HG03575 (cell line): Measurements from ENCODE around the gene SAMD4A.

Source experiments
- ATAC-seq: cut with Tn5 transposase; IDR thresholded peaks from one replicate; pipeline ENCODE4 v1.9.1; 2021; ENCODE audit not compliant: unreplicated experiment, insufficient number of reproducible peaks, low FRiP score; ENCODE audit errors: extremely low read depth

SAMD4A gene

DNA sequence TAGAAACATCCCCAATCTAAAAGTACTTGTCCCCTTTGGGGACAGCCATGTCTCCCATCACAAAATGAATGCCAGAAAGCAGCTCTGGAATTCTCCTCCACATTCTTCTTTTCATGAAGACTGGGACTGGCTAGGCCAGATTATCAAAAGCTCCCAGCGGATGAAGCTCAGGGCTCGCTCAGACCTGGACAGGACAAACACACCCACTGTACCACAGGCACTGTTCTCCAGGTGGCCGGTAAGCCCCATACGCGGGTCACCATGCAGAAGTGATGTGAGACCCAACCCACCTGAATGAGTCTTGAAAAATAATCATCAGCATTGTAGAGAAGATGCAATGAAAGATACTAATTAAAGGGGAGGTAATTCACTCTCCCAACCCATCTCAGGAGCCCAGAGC lies 250.6 kb downstream of the SAMD4A start:
- no peak for ATAC-seq

GRCh38 chr14:54818201-54819133 lies 251.5 kb downstream of the SAMD4A start:
- ATAC-seq, result no peak

- ATAC-seq, result no peak
Measured at GRCh38 chr14:54822685-54823084, 255.8 kb downstream of the SAMD4A start.

GRCh38 chr14:54823757-54824549 lies 257.0 kb downstream of the SAMD4A start:
- no peak for ATAC-seq

DNA sequence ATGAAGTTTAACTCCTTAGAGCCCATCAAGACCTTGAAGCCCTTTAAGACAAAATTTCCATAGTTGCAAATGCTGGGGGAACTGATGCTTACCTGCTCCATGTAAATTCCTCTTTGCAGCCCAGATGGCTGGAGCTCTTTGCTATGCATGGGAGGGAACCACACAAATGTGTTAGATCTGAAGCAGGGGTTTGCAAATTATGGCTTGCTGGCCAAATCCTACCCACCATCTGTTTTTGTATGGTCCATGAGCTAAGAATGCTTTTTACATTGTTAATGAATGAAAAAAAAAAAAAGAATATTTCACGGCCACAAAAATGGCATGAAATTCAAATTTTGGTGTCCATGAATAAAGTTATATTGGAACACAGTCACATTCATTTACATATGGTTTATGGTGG lies 261.1 kb downstream of the SAMD4A start:
- ATAC-seq, result no peak

- no peak for ATAC-seq
Measured at GRCh38 chr14:54829486-54830224, 262.7 kb downstream of the SAMD4A start.

DNA sequence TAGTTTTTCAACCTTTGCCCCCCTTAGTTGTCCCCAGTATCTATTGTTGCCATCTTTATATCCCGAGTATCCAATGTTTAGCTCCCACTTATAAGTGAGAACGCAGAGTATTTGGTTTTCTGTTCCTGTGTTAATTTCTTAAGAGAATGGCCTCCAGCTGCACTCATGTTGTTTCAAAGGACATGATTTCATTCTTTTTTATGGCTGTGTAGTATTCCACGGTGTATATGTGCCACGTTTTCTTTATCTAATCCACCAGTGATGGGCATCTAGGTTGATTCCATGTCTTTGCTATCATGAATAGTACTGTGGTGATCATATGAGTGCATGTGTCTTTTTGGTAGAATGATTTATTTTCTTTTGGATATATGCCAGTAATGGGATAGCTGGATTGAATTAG lies 263.7 kb downstream of the SAMD4A start:
- ATAC-seq, result no peak

- no peak for ATAC-seq
Measured at GRCh38 chr14:54834081-54834480, 267.2 kb downstream of the SAMD4A start.

DNA sequence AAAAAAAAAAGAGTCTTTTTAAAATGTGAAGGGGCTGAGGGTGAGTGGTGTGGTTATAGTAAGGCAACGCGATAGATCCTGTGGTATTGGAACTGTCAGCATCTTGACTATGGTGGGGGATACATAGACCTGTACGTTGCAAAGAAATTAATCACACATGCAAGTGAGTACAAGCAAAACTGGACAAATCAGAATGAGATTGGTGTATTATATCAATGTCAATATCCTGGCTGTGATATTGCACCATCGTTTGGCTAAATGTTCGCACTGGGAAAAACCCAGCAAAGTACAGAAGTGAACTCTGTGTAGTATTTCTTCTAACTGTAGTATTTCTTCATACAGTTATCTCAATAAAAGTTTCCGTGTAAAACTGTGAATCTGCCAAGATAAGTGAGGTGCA lies 267.8 kb downstream of the SAMD4A start:
- ATAC-seq, result no peak

GRCh38 chr14:54836231-54836630 lies 269.3 kb downstream of the SAMD4A start:
- ATAC-seq, result no peak

DNA sequence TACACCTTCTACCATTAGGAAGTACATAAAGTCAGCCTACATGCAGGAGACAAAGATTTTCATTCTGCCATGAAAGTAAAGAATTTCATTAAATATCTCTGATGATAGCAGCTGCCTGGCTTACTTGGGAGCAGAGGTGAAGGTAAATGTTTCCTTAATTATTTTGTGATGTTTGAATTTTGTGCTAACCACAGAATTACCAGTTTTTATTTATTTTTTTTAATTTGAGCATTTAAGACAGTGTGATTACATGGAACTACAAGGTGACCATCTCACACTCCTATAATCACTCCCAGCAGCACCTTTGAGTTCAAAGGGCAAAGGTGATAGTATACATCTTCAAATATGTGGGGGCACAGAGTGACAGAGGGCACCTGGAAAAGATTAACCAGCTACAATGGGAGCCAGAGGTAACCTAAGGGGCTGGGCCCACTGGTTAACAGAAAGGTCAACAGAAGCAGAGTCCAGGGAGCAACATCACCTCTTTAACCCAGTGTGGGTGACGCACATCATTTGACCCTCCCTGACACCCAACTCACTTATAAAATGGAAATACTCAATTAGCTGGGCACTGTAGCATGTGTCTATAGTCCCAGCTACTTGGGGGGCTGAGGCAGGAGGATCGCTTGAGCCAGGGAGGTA lies 270.7 kb downstream of the SAMD4A start:
- no peak for ATAC-seq

GRCh38 chr14:54838931-54839512 lies 272.1 kb downstream of the SAMD4A start:
- ATAC-seq, result no peak

DNA sequence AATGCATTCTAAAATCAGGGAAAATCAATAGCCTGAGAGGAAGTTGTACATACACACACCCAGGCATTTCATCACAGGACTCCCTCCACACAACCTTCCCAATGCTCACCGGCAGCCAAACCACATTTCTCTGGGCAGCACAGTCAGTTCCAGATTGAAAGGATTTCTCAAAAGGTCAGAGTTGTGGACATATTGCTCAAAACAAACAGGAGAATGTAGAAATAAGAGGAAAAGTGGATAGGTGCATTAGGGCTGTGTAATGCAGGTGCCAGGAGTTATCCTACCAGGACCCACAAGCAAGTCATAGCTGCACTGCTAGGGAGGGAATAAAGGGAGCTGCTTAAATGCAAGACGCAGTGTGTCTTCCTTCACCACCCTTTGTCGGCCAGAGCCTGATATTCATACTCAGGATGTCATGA lies 272.8 kb downstream of the SAMD4A start:
- ATAC-seq, result no peak

- no peak for ATAC-seq
Measured at GRCh38 chr14:54840336-54840735, 273.4 kb downstream of the SAMD4A start.

DNA sequence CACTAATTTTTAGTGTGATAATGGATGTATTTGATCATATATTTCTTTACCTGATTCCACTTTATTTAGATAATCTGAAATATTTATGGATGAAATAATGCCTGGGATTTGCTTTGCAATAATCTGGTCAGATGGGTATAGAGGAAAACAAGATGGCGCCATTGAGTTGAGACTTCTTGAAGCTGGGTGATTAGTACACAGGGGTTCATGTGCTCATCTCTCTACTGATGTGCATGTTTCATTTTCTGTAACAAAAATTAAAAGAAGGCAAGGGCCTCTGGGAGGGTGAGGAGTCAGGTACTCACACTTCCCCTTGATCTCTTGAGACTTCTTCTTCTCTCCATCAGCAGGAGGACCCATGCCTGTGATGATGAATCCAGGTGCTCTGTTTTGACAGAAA lies 273.9 kb downstream of the SAMD4A start:
- no peak for ATAC-seq
